BLaER1 treated with 17β-estradiol and CSF1 and Interleukin-3, amounts not matched to agents 10 nM and 100 nM (cell line): Measurements from ENCODE around the gene TMEM187.
A peak's percentile ranks its signal among the peaks of the same experiment; 100 is the strongest.

Source experiments
- H3K27ac ChIP-seq, 11 experiments: shearing (Covaris generic); formaldehyde crosslinking; 2 replicates each; pipeline ENCODE4 v1.8.1; 2022
- H3K27me3 ChIP-seq, 11 experiments: shearing (Covaris generic); formaldehyde crosslinking; 2 replicates each; pipeline ENCODE4 v1.8.1; 2022
- H3K36me3 ChIP-seq, 11 experiments: shearing (Covaris generic); formaldehyde crosslinking; 2 replicates each; pipeline ENCODE4 v1.8.1; 2022
- H3K4me1 ChIP-seq, 10 experiments: shearing (Covaris generic); formaldehyde crosslinking; 2 replicates each; pipeline ENCODE4 v1.8.1; 2022
- H3K4me2 ChIP-seq, 11 experiments: shearing (Covaris generic); formaldehyde crosslinking; 2 replicates each; pipeline ENCODE4 v1.8.1; 2022
- H3K4me3 ChIP-seq, 10 experiments: shearing (Covaris generic); formaldehyde crosslinking; 2 replicates each; pipeline ENCODE4 v1.8.1; 2022
- H3K9ac ChIP-seq, 11 experiments: shearing (Covaris generic); formaldehyde crosslinking; 2 replicates each; pipeline ENCODE4 v1.8.1; 2022
- H3K9me3 ChIP-seq, 11 experiments: shearing (Covaris generic); formaldehyde crosslinking; replicated peaks in 1 of 11; 2 replicates each; pipeline ENCODE4 v1.8.1; 2022
- H4K20me1 ChIP-seq, 11 experiments: shearing (Covaris generic); formaldehyde crosslinking; 2 replicates each; pipeline ENCODE4 v1.8.1; 2022
- Cebpa-rat ChIP-seq, 11 experiments: shearing (Covaris generic); IDR thresholded peaks; 2 replicates each; pipeline ENCODE4 v1.8.1; 2022

TMEM187 gene

GRCh38 chrX:153953342-153953830 lies 19.2 kb upstream of the TMEM187 start:
- Histone ChIP-seq H3K4me3 (no peak overlapping the region), H3K27ac (peak overlapping the region in 4 of 11 experiments; percentile 13 to 64 (median 36); a peak in 6 of 22 replicates), H3K9ac (peak overlapping the region in 7 of 11 experiments; percentile 16 to 44 (median 30); a peak in 9 of 22 replicates), H3K4me2 (peak overlapping the region in 10 of 11 experiments; percentile 26 to 80 (median 38); a peak in 19 of 22 replicates), H3K9me3 (no peaks in the 10 kb centered on the region), H3K36me3 (peaks cover 74 to 95% (median 90%) of the 10 kb centered on the region in 11 experiments), H4K20me1 (peaks cover 0 to 100% (median 94%) of the 10 kb centered on the region in 11 experiments; a peak in 19 of 22 replicates), H3K27me3 (peaks cover 0 to 38% (median 5%) of the 10 kb centered on the region in 11 experiments; a peak in 8 of 22 replicates), H3K4me1 (peaks cover 40 to 60% (median 54%) of the 10 kb centered on the region in 10 experiments)
- TF ChIP-seq Cebpa-rat (IDR thresholded peaks at IDR 0.05): no peak

GRCh38 chrX:153953892-153954557 lies 18.5 kb upstream of the TMEM187 start:
- Histone ChIP-seq H3K9me3 (no peaks in the 10 kb centered on the region), H3K4me1 (peaks cover 34 to 54% (median 48%) of the 10 kb centered on the region in 10 experiments), H4K20me1 (peaks cover 0 to 100% (median 97%) of the 10 kb centered on the region in 11 experiments; a peak in 20 of 22 replicates), H3K27me3 (peaks cover 0 to 40% (median 5%) of the 10 kb centered on the region in 11 experiments; a peak in 10 of 22 replicates), H3K27ac (no peak overlapping the region), H3K36me3 (peaks cover 80 to 98% (median 96%) of the 10 kb centered on the region in 11 experiments), H3K4me3 (no peak overlapping the region), H3K4me2 (peak overlapping the region in 8 of 11 experiments; percentile 8 to 43 (median 32); a peak in 10 of 22 replicates), H3K9ac (peak overlapping the region in 2 of 11 experiments; percentile 6 to 34; a peak in 2 of 22 replicates)
- TF ChIP-seq Cebpa-rat (IDR thresholded peaks at IDR 0.05): no peak

- peaks cover 86 to 100% (median 98%) of the 10 kb centered on the region in 11 experiments for H3K36me3 ChIP-seq
Measured at GRCh38 chrX:153954558-153955227, 17.9 kb upstream of the TMEM187 start.

GRCh38 chrX:153955228-153955732 lies 17.3 kb upstream of the TMEM187 start:
- TF ChIP-seq Cebpa-rat (IDR thresholded peaks at IDR 0.05): no peak

More at GRCh38 chrX:153954558-153955227, 17.9 kb upstream of the TMEM187 start:
- no peak overlapping the region for H3K27ac ChIP-seq
- H3K27me3 ChIP-seq: peaks cover 0 to 43% (median 7%) of the 10 kb centered on the region in 11 experiments; a peak in 11 of 22 replicates
- H3K9me3 ChIP-seq: no peaks in the 10 kb centered on the region
- no peak for TF ChIP-seq Cebpa-rat (IDR thresholded peaks at IDR 0.05)
- H3K9ac ChIP-seq: no peak overlapping the region
- peaks cover 0 to 100% (median 100%) of the 10 kb centered on the region in 11 experiments; a peak in 20 of 22 replicates for H4K20me1 ChIP-seq
- H3K4me3 ChIP-seq: no peak overlapping the region
- peaks cover 28 to 48% (median 43%) of the 10 kb centered on the region in 10 experiments for H3K4me1 ChIP-seq
- H3K4me2 ChIP-seq: no peak overlapping the region

GRCh38 chrX:153956044-153956907 lies 16.3 kb upstream of the TMEM187 start:
- Histone ChIP-seq H3K27ac (no peak overlapping the region), H3K36me3 (peaks cover 86 to 100% (median 98%) of the 10 kb centered on the region in 11 experiments), H3K9me3 (no peaks in the 10 kb centered on the region), H3K4me1 (peaks cover 12 to 32% (median 27%) of the 10 kb centered on the region in 10 experiments), H3K4me2 (no peak overlapping the region), H3K4me3 (no peak overlapping the region), H3K9ac (no peak overlapping the region), H4K20me1 (peaks cover 0 to 100% (median 100%) of the 10 kb centered on the region in 11 experiments; a peak in 20 of 22 replicates), H3K27me3 (peaks cover 0 to 49% (median 19%) of the 10 kb centered on the region in 11 experiments; a peak in 15 of 22 replicates)
- no peak for TF ChIP-seq Cebpa-rat (IDR thresholded peaks at IDR 0.05)

More at GRCh38 chrX:153955228-153955732, 17.3 kb upstream of the TMEM187 start:
- peaks cover 86 to 100% (median 98%) of the 10 kb centered on the region in 11 experiments for H3K36me3 ChIP-seq
- peaks cover 0 to 100% (median 100%) of the 10 kb centered on the region in 11 experiments; a peak in 20 of 22 replicates for H4K20me1 ChIP-seq
- no peak overlapping the region for H3K4me2 ChIP-seq
- H3K4me1 ChIP-seq: peaks cover 22 to 42% (median 37%) of the 10 kb centered on the region in 10 experiments
- no peak overlapping the region for H3K9ac ChIP-seq
- no peak overlapping the region for H3K4me3 ChIP-seq
- peaks cover 0 to 48% (median 10%) of the 10 kb centered on the region in 11 experiments; a peak in 11 of 22 replicates for H3K27me3 ChIP-seq
- no peak overlapping the region for H3K27ac ChIP-seq
- H3K9me3 ChIP-seq: no peaks in the 10 kb centered on the region

GRCh38 chrX:153957224-153957623 lies 15.3 kb upstream of the TMEM187 start:
- Histone ChIP-seq H3K4me1 (peaks cover 7 to 22% (median 17%) of the 10 kb centered on the region in 10 experiments), H4K20me1 (peaks cover 0 to 100% (median 100%) of the 10 kb centered on the region in 11 experiments; a peak in 20 of 22 replicates)
- no peak for TF ChIP-seq Cebpa-rat (IDR thresholded peaks at IDR 0.05)

GRCh38 chrX:153958605-153959004 lies 13.9 kb upstream of the TMEM187 start:
- Histone ChIP-seq H3K4me3 (no peak overlapping the region), H3K4me1 (peaks cover 0 to 10% (median 5%) of the 10 kb centered on the region in 10 experiments; a peak in 10 of 20 replicates), H3K4me2 (no peak overlapping the region), H3K27ac (no peak overlapping the region), H3K9ac (no peak overlapping the region), H3K9me3 (no peaks in the 10 kb centered on the region; a peak in 1 of 22 replicates), H3K27me3 (peaks cover 9 to 72% (median 37%) of the 10 kb centered on the region in 11 experiments; a peak in 18 of 22 replicates), H3K36me3 (peaks cover 92 to 100% (median 100%) of the 10 kb centered on the region in 11 experiments), H4K20me1 (peaks cover 0 to 100% (median 100%) of the 10 kb centered on the region in 11 experiments; a peak in 20 of 22 replicates)
- TF ChIP-seq Cebpa-rat (IDR thresholded peaks at IDR 0.05): no peak

More at GRCh38 chrX:153957224-153957623, 15.3 kb upstream of the TMEM187 start:
- H3K27me3 ChIP-seq: peaks cover 0 to 58% (median 27%) of the 10 kb centered on the region in 11 experiments; a peak in 16 of 22 replicates
- H3K36me3 ChIP-seq: peaks cover 86 to 100% (median 98%) of the 10 kb centered on the region in 11 experiments
- no peak overlapping the region for H3K4me3 ChIP-seq
- no peak overlapping the region for H3K9ac ChIP-seq
- H3K9me3 ChIP-seq: no peaks in the 10 kb centered on the region
- no peak overlapping the region for H3K4me2 ChIP-seq
- H3K27ac ChIP-seq: no peak overlapping the region
